Upper lobe of left lung (tissue), 4 donors: ENCODE results near the gene TSR2.

Source experiments
- POLR2A ChIP-seq, 4 donors: fragments of 450-650 bp; IDR thresholded peaks; one replicate each; pipeline ENCODE4 v1.5.1; 2016 to 2017; ENCODE audit warnings: antibody characterized with exemption in 4 of 4, mild to moderate bottlenecking in 2 of 4
- POLR2AphosphoS5 ChIP-seq, 2 donors: sonication (generic); formaldehyde crosslinking; IDR thresholded peaks; one replicate each; pipeline ENCODE4 v1.5.1; 2017; ENCODE audit warnings: antibody characterized with exemption in 2 of 2
- TF ChIP-seq, protein P1 (sequence below), 6 experiments: fragments of 450-650 bp in 4 of 6; fragments of 200-600 bp in 2 of 6; sonication (generic) in 2 of 6; IDR thresholded peaks; one replicate each; pipeline ENCODE4 v1.5.1; 2016 to 2019; ENCODE audit warnings: antibody characterized with exemption in 6 of 6

DNA sequence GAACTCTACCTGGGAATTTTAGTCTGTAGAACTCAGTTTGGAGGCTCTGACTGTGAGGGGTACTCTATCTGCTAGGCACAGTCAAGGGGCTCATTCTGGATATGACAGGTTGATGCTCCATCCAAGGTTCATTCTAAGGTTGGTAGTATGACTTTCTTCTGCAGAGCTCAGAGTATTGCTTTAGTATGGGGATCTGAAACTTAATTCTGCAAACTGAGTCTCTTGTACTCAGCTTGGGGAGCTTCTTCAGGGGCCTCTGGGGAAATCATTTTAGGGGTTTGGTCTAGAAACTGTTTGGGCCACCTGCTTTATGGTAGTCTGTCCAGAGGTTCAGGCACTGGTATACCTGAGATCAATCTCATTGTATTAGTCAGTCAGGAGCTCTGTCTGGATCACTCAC lies 9.7 kb upstream of the TSR2 start:
- TF ChIP-seq, protein P1, sequence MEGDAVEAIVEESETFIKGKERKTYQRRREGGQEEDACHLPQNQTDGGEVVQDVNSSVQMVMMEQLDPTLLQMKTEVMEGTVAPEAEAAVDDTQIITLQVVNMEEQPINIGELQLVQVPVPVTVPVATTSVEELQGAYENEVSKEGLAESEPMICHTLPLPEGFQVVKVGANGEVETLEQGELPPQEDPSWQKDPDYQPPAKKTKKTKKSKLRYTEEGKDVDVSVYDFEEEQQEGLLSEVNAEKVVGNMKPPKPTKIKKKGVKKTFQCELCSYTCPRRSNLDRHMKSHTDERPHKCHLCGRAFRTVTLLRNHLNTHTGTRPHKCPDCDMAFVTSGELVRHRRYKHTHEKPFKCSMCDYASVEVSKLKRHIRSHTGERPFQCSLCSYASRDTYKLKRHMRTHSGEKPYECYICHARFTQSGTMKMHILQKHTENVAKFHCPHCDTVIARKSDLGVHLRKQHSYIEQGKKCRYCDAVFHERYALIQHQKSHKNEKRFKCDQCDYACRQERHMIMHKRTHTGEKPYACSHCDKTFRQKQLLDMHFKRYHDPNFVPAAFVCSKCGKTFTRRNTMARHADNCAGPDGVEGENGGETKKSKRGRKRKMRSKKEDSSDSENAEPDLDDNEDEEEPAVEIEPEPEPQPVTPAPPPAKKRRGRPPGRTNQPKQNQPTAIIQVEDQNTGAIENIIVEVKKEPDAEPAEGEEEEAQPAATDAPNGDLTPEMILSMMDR (IDR thresholded peaks at IDR 0.05): no peak
- TF ChIP-seq POLR2AphosphoS5 (IDR thresholded peaks at IDR 0.05) (no peak), POLR2A (IDR thresholded peaks at IDR 0.05) (no peak)
